ENCODE measurements around the gene TMEM184B.

TMEM184B gene

DNA sequence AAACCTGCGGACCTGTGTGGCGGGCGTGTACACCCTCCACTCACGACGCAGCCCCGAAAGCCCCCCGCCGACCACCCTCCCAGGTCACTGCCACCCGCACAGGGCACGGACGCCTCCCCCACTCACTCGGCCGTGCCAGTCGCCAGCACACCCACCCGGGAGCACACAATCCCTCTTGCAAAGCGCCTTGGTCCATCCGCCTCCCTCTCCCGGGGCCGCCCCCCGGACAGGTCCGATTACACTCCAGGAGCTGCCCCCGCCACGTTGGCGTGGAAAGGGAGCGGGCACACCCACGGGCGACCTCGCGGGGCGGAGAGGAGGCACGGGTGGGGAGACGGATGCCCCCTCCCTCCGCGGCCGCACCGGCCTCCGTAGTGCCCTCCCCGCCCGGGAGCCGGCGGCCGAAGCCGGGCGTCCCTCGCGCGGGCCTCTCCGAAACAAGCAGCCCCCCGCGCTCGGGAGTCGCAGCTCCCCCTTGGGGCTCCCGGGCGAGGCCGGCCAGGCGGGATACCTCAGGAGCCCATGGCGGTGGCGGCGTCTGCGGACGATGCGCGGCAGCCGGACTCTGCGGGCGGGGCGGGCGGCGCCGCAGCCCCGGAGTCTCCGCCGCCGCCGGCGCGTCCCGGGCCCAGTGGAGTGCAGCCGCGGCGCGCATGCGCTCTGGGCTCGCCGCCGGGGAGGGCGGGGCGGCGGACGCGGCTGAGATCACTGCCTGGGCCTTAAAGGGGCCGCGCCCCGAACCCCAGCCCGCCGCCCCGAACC is at the start of gene TMEM184B:
Gene TMEM184B (minus strand): TSS at position 638 of the 762 bp plus-strand sequence. CDS start 25,049 bp downstream, outside the sequence.
- H3K36me3 ChIP-seq: no peaks in the 10 kb centered on the region; the same call in 1 of the 2 replicates
- H4K20me1 ChIP-seq: peaks cover 39% of the 10 kb centered on the region
- no peak for TF ChIP-seq Cebpa-rat (IDR thresholded peaks at IDR 0.05)
- peak within 1 kb of the TSS; percentile 89 for H3K4me2 ChIP-seq
- H3K9ac ChIP-seq: peak within 1 kb of the TSS; percentile 94
- H3K4me3 ChIP-seq: peak within 1 kb of the TSS; percentile 99
- no peaks in the 10 kb centered on the region for H3K9me3 ChIP-seq
- H3K27me3 ChIP-seq: no peaks in the 10 kb centered on the region
- H3K4me1 ChIP-seq: peaks cover 69% of the 10 kb centered on the region
- H3K27ac ChIP-seq: peak within 1 kb of the TSS; percentile 90

DNA sequence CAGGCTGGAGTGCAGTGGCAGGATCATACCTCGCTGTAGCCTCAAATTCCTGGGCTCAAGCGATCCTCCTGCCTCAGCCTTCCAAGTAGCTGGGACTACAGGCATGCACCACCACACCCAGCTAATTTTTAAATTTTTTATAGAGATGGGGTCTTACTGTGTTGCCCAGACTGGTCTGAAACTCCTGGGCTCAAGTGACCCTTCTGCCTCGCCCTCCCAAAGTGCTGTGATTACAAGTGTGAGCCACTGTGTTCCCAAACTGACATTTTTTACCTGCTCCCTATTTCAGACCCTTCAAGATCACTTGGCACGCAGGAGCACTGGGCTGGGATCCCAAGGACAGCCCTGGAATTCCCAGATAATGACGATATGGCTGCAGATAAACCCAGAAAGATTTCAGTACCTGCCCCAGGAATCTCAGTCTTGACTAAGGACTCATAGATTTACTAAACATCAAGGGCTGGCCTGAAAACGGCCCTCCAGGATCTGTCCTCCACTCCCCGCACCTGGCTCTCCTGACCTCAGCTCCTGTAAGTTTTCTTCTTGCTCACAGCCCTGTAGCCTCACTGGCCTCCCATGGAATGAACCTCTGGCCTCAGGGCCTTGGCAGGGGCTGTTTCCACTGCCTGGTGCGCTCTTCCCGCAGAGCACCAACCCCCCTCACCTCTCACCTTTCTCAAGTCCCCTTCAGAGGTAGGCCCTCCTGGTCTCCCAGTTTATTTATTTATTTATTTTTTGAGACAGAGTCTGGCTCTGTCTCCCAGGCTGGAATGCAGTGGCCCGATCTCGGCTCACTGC is 48.0 kb upstream of the TMEM184B start:
- Histone ChIP-seq H3K9me3 (no peaks in the 10 kb centered on the region), H3K27ac (no peak overlapping the region), H3K4me2 (no peak overlapping the region), H3K27me3 (no peaks in the 10 kb centered on the region), H3K4me1 (peaks cover 22% of the 10 kb centered on the region), H3K36me3 (no peaks in the 10 kb centered on the region), H3K4me3 (no peak overlapping the region), H3K9ac (no peak overlapping the region), H4K20me1 (peaks cover 8% of the 10 kb centered on the region)
- no peak for TF ChIP-seq Cebpa-rat (IDR thresholded peaks at IDR 0.05)

DNA sequence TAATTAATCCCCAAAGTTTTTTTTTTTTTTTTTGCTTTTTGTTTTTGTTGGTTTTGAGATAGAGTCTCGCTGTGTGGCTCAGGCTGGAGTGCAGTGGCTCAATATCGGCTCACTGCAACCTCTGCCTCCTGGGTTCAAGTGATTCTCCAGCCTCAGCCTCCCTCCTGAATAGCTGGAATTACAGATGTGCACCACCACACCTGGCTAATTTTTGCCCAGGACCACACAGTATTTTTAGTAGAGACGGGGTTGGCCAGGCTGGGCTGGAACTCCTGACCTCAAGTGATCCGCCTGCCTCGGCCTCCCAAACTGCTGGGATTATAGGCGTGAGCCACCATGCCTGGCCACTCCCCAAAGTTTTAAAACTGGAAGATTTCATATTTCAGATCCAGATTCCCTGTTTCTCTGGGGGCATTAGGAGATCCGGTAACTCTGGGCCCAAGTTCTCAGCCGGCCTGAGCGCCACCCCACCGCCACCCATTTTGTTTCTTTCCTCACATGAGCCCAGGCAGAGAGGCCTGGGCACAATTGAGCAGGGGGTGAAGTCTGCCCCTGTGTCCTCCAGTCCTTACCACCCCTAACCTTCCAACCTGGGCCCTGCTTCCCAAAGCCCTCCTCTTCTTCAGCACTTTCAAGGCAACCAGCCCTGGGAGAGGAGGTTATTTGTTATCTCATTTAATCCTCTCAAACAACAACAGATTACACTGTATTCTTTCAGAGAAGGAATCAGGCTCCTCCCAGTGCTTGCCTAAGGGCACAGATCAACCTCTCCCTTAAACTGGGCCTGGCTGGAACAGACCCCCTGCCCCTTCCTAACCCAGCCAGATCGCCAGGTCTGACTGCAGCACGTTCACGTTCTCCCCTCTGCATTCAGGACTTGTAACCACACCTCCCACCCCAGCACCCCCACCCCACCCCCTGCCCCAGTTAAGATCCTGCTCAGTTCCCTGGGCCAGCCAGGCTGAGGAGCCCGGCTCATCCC is 46.3 kb upstream of the TMEM184B start:
- no peaks in the 10 kb centered on the region for H3K27me3 ChIP-seq
- H4K20me1 ChIP-seq: peaks cover 25% of the 10 kb centered on the region
- peaks cover 30% of the 10 kb centered on the region for H3K4me1 ChIP-seq
- H3K36me3 ChIP-seq: peaks cover 4% of the 10 kb centered on the region
- H3K27ac ChIP-seq: no peak overlapping the region
- no peak for TF ChIP-seq Cebpa-rat (IDR thresholded peaks at IDR 0.05)
- H3K9me3 ChIP-seq: no peaks in the 10 kb centered on the region
- H3K4me2 ChIP-seq: peak overlapping the region; percentile 82; the same call in 1 of the 2 replicates
- 0 out of 2 replicates have a peak overlapping the region, but pooled peaks have one; percentile 98 for H3K9ac ChIP-seq
- no peak overlapping the region for H3K4me3 ChIP-seq

DNA sequence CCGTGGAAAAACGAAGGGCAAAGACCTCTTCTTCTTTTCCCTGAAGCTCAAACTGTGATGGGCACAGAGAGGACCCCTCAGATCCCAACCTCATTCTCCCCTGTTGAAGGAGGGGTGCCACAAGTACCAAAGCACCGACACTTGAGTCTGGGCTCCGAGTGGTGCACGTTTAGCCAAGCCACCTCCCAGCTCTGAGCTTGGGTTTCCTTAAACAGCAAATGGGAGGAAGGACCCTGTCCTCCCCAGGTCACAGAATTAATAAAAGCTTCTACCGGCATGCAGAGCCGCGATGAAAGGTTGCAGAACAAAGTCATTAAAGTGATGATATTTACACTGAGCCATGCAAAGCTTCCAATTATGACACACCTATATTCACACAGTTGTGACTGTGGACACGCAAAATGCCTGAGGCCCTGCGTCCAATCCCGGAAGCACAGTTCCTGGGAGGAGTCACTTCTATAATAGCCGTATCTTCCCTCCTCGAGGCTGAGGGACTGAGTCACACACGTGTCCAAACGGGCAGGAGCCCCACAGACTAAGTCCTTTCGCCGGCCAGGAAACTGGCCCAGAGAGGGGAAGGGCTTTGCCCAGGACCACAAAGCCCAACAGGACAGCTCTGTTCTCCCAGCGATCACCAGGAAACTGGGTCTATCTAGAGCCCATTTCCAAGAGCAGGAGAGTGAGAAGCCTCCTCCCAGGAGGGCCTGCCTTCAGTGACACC is 45.3 kb upstream of the TMEM184B start:
- Histone ChIP-seq H3K27me3 (no peaks in the 10 kb centered on the region), H3K9me3 (no peaks in the 10 kb centered on the region), H3K27ac (peak overlapping the region; percentile 98), H3K4me2 (peak overlapping the region; percentile 82), H3K4me3 (peak overlapping the region; percentile 87), H3K9ac (peak overlapping the region; percentile 98), H3K4me1 (peaks cover 39% of the 10 kb centered on the region), H3K36me3 (peaks cover 13% of the 10 kb centered on the region), H4K20me1 (peaks cover 34% of the 10 kb centered on the region)
- TF ChIP-seq Cebpa-rat (IDR thresholded peaks at IDR 0.05): no peak

DNA sequence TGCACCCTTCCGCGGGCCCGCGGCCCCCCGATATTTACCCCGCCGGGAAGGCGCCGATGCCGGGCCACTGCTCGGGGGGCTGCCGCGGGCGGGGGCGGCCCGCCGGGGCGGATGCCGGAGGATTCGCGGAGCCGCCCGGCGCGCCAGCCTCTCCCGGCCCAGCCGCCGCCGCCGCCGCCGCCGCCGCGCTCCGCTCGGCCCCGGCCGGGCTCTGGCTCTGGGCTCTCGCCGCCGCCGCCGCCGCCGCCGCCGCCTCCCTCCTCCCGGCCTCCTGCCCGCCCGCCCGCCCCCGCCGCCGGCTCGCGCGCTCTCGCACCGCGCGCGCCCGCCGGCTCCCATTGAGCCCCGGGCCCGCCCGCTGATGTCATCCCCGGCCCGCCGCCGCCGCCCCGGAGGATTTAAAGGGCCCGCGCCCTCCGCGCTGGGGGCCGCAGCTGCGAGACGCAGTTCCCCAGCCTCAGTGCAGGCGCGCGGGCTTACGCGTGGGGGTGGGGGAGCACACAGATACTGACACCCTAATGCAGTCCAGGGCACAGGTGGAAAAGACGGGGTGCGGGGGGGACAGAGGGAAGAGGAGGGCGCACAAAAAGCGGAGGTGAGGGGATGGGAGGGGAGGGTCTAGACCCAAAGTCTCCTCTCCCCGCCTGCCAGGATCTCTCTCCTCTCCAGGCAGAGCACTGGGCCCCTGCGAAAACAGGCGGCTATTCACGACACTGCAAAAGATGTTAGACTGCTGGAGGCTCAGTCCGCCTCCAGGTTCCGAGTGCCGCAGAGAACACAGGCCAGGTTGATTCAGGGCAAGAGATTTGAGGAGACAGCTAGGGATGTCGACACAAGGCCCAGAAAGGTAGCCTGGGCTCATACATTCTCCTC is 44.5 kb upstream of the TMEM184B start, which contains the start of gene CSNK1E:
Gene CSNK1E (minus strand): TSS at position 312 of the 873 bp plus-strand sequence. CDS start 3,276 bp downstream, outside the sequence.
- Histone ChIP-seq H3K4me1 (peaks cover 47% of the 10 kb centered on the region), H3K4me3 (peak within 1 kb of the TSS; percentile 87), H4K20me1 (peaks cover 42% of the 10 kb centered on the region), H3K9ac (peak within 1 kb of the TSS; percentile 98), H3K36me3 (peaks cover 21% of the 10 kb centered on the region), H3K27ac (peak within 1 kb of the TSS; percentile 98), H3K9me3 (no peaks in the 10 kb centered on the region), H3K4me2 (peak within 1 kb of the TSS; percentile 87), H3K27me3 (no peaks in the 10 kb centered on the region)
- TF ChIP-seq Cebpa-rat (IDR thresholded peaks at IDR 0.05): no peak

DNA sequence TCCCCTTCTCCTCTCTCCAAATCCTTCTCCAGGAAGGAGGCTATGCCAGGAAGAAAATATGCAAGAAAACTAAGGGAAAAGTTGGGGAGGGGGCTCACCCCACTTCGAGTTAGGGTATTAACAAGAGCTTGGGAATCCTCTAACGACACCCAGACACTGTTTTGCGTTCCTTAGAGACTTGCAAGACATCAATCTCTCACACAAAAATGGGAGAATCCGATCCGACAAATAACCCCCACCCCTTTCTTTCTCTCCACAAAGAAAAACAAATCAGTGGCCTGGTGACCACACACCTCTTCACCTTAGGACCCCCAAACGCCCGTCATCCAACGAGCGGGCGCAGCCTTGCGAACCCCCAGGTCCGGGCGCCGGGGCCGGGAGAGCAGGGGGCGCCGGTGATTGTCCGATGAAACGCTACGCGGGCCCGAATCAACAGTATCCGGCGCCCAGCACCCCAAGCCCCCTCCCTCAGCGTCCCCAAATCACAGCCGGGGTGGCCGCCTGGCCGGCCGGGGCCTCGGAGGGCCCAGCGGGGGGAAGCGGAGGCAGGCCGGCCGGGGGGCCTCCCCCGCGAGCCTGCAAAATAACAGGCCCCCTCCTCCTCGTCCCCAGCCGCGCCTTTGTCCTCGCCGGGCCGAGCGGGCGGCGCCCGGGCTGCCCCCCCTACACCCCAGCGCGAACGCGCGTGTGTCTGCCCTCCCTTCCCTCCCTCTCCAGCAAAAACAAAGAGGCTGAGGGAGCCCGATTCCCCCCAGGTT is 43.7 kb upstream of the TMEM184B start:
- peaks cover 29% of the 10 kb centered on the region for H3K36me3 ChIP-seq
- no peak for TF ChIP-seq Cebpa-rat (IDR thresholded peaks at IDR 0.05)
- H3K4me2 ChIP-seq: peak overlapping the region; percentile 87
- H3K4me1 ChIP-seq: peaks cover 55% of the 10 kb centered on the region
- peak overlapping the region; percentile 98 for H3K27ac ChIP-seq
- no peaks in the 10 kb centered on the region for H3K9me3 ChIP-seq
- peaks cover 50% of the 10 kb centered on the region for H4K20me1 ChIP-seq
- H3K9ac ChIP-seq: peak overlapping the region; percentile 98
- no peaks in the 10 kb centered on the region for H3K27me3 ChIP-seq
- H3K4me3 ChIP-seq: peak overlapping the region; percentile 87

DNA sequence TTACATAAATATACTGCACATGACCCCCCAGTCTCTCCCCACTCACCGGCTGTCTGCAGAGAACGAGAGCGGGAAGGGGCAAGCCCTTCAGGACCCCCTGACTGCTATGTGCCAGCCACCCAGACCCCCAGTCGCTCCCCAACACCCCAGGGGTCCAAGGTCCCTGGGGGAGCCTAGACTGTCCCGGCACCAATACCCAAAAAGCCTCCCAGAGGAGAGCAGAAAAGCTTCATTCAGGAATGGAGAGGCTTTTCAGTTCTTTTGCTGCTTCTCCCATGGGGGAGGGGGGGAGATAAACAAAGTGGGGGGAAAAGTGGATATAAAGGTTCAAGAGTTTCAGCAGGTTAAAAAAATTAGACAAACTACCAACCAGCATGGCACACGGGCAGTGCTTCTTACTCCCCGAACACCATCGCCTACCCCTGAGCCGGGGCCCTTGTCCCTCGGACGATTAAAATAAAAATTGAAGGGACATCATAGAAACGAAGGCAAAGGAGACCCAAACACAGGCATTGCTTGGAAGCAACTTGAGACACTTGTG is 43.1 kb upstream of the TMEM184B start:
- Histone ChIP-seq H3K36me3 (peaks cover 36% of the 10 kb centered on the region), H3K4me3 (peak overlapping the region; percentile 87), H3K4me1 (peaks cover 62% of the 10 kb centered on the region), H3K27me3 (no peaks in the 10 kb centered on the region), H3K4me2 (peak overlapping the region; percentile 87), H3K9me3 (no peaks in the 10 kb centered on the region), H4K20me1 (peaks cover 57% of the 10 kb centered on the region), H3K9ac (peak overlapping the region; percentile 98), H3K27ac (peak overlapping the region; percentile 98)
- TF ChIP-seq Cebpa-rat (IDR thresholded peaks at IDR 0.05): no peak
